ENCODE measurements around the gene GIPC3. TPM values are rescaled to one million over a fixed set of nuclear protein-coding genes. Genes with fewer than 3 reads are reported as not detected.

GIPC3 gene
- total RNA-seq, 2 experiments from 2014 or later: 0.15 to 0.23 TPM

- no peaks in the 10 kb centered on the region for H3K9me3 Mint-ChIP-seq (ENCODE audit: low read depth)
- H3K27ac Mint-ChIP-seq: peak overlapping the region; percentile 46
- CTCF ChIA-PET: interaction anchor here (0.5 to 5.4 kb wide), 22 partner anchors 9 to 343 kb away, joined by 3 to 77 read pairs (median 4); partner anchors contain the start of genes DOHH, FZR1, GIPC3 and MFSD12
- H3K4me1 Mint-ChIP-seq: peaks cover 5% of the 10 kb centered on the region
- ATAC-seq (peak; percentile 61), DNase-seq (peak; percentile 84)
- peaks cover 1% of the 10 kb centered on the region for H3K36me3 Mint-ChIP-seq
- H3K4me3 Mint-ChIP-seq: no peak overlapping the region
- H3K27me3 Mint-ChIP-seq: no peaks in the 10 kb centered on the region
Observed at GRCh38 chr19:3544742-3545668, 40.3 kb upstream of the GIPC3 start.

- Mint-ChIP-seq H3K27me3 (no peaks in the 10 kb centered on the region), H3K4me1 (peaks cover 5% of the 10 kb centered on the region), H3K9me3 (ENCODE audit: low read depth) (no peaks in the 10 kb centered on the region), H3K36me3 (no peaks in the 10 kb centered on the region), H3K27ac (no peak overlapping the region), H3K4me3 (no peak overlapping the region)
- ATAC-seq (no peak), DNase-seq (no peak)
- CTCF ChIA-PET: interaction anchor here (0.7 to 5.4 kb wide), 12 partner anchors 9 to 146 kb away, joined by 3 to 77 read pairs (median 5); partner anchors contain the start of genes FZR1, GIPC3 and MFSD12
Observed at GRCh38 chr19:3545669-3546034, 39.6 kb upstream of the GIPC3 start.

GRCh38 chr19:3546119-3546518 lies 39.2 kb upstream of the GIPC3 start:
- Mint-ChIP-seq H3K9me3 (ENCODE audit: low read depth) (no peaks in the 10 kb centered on the region), H3K4me1 (peaks cover 6% of the 10 kb centered on the region), H3K27ac (no peak overlapping the region), H3K4me3 (no peak overlapping the region), H3K27me3 (no peaks in the 10 kb centered on the region), H3K36me3 (no peaks in the 10 kb centered on the region)
- ATAC-seq (no peak), DNase-seq (no peak)
- CTCF ChIA-PET: interaction anchor here (0.9 to 5.4 kb wide), 10 partner anchors 10 to 241 kb away, joined by 3 to 77 read pairs (median 6); partner anchors contain the start of genes GIPC3 and MFSD12

GRCh38 chr19:3547301-3547731 lies 38.0 kb upstream of the GIPC3 start:
- Mint-ChIP-seq H3K4me3 (no peak overlapping the region), H3K36me3 (no peaks in the 10 kb centered on the region), H3K27me3 (no peaks in the 10 kb centered on the region), H3K4me1 (peaks cover 8% of the 10 kb centered on the region), H3K9me3 (ENCODE audit: low read depth) (no peaks in the 10 kb centered on the region), H3K27ac (no peak overlapping the region)
- ATAC-seq: no peak
- CTCF ChIA-PET: interaction anchor here (1.2 to 5.4 kb wide), 5 partner anchors 10 to 140 kb away, joined by 3 to 77 read pairs (median 3); partner anchors contain the start of genes DOHH and MFSD12
- peak; percentile 56 for DNase-seq

GRCh38 chr19:3547767-3548282 lies 37.5 kb upstream of the GIPC3 start:
- no peaks in the 10 kb centered on the region for H3K36me3 Mint-ChIP-seq
- H3K9me3 Mint-ChIP-seq (ENCODE audit: low read depth): no peaks in the 10 kb centered on the region

GRCh38 chr19:3548606-3549005 lies 36.7 kb upstream of the GIPC3 start:
- no peak overlapping the region for H3K27ac Mint-ChIP-seq
- ATAC-seq (no peak), DNase-seq (no peak)
- CTCF ChIA-PET: interaction anchor here (1.2 to 5.4 kb wide), 3 partner anchors 9 to 48 kb away, joined by 3 to 77 read pairs (median 3); partner anchors contain the start of genes DOHH and MFSD12
- H3K4me3 Mint-ChIP-seq: no peak overlapping the region
- no peaks in the 10 kb centered on the region for H3K27me3 Mint-ChIP-seq
- H3K9me3 Mint-ChIP-seq (ENCODE audit: low read depth): no peaks in the 10 kb centered on the region
- peaks cover 12% of the 10 kb centered on the region for H3K4me1 Mint-ChIP-seq
- H3K36me3 Mint-ChIP-seq: no peaks in the 10 kb centered on the region

More at GRCh38 chr19:3547767-3548282, 37.5 kb upstream of the GIPC3 start:
- Mint-ChIP-seq H3K4me1 (peaks cover 8% of the 10 kb centered on the region), H3K4me3 (no peak overlapping the region), H3K27me3 (no peaks in the 10 kb centered on the region), H3K27ac (no peak overlapping the region)
- CTCF ChIA-PET: interaction anchor here (1.2 to 5.4 kb wide), 4 partner anchors 9 to 47 kb away, joined by 3 to 77 read pairs (median 4); partner anchors contain the start of genes DOHH and MFSD12
- ATAC-seq: no peak
- DNase-seq: no peak

- Mint-ChIP-seq H3K27me3 (no peaks in the 10 kb centered on the region), H3K4me1 (peaks cover 20% of the 10 kb centered on the region), H3K27ac (peak overlapping the region; percentile 2), H3K4me3 (no peak overlapping the region), H3K9me3 (ENCODE audit: low read depth) (no peaks in the 10 kb centered on the region), H3K36me3 (no peaks in the 10 kb centered on the region)
- ATAC-seq: no peak
- CTCF ChIA-PET: no interaction called here
- DNase-seq: no peak
Observed at GRCh38 chr19:3549816-3550215, 35.5 kb upstream of the GIPC3 start.

- no peak overlapping the region for H3K27ac Mint-ChIP-seq
- no peaks in the 10 kb centered on the region for H3K27me3 Mint-ChIP-seq
- H3K4me3 Mint-ChIP-seq: no peak overlapping the region
- no peaks in the 10 kb centered on the region for H3K36me3 Mint-ChIP-seq
- peaks cover 28% of the 10 kb centered on the region for H3K4me1 Mint-ChIP-seq
- H3K9me3 Mint-ChIP-seq (ENCODE audit: low read depth): no peaks in the 10 kb centered on the region
- CTCF ChIA-PET: no interaction called here
- ATAC-seq: no peak
- no peak for DNase-seq
Observed at GRCh38 chr19:3550947-3551791, 34.1 kb upstream of the GIPC3 start.

GRCh38 chr19:3551792-3552095 lies 33.5 kb upstream of the GIPC3 start:
- H3K27ac Mint-ChIP-seq: no peak overlapping the region
- ATAC-seq (no peak), DNase-seq (no peak)
- peaks cover 1% of the 10 kb centered on the region for H3K36me3 Mint-ChIP-seq
- H3K4me3 Mint-ChIP-seq: no peak overlapping the region
- CTCF ChIA-PET: no interaction called here
- no peaks in the 10 kb centered on the region for H3K9me3 Mint-ChIP-seq (ENCODE audit: low read depth)
- no peaks in the 10 kb centered on the region for H3K27me3 Mint-ChIP-seq
- peaks cover 33% of the 10 kb centered on the region for H3K4me1 Mint-ChIP-seq

- CTCF ChIA-PET: interaction anchor here (0.6 to 7.1 kb wide), 5 partner anchors 8 to 831 kb away, joined by 3 to 77 read pairs (median 3); partner anchors contain the start of gene TEKTIP1
- DNase-seq (peak; percentile 65), ATAC-seq (peak; percentile 6)
- H3K4me3 Mint-ChIP-seq: peak overlapping the region; percentile 53
- H3K36me3 Mint-ChIP-seq: peaks cover 2% of the 10 kb centered on the region
- H3K27ac Mint-ChIP-seq: peak overlapping the region; percentile 92
- H3K4me1 Mint-ChIP-seq: peaks cover 41% of the 10 kb centered on the region
- H3K9me3 Mint-ChIP-seq (ENCODE audit: low read depth): no peaks in the 10 kb centered on the region
- no peaks in the 10 kb centered on the region for H3K27me3 Mint-ChIP-seq
Observed at GRCh38 chr19:3554254-3555083, 30.8 kb upstream of the GIPC3 start.

- H3K27ac Mint-ChIP-seq: peak overlapping the region; percentile 84
- peaks cover 41% of the 10 kb centered on the region for H3K4me1 Mint-ChIP-seq
- DNase-seq (no peak), ATAC-seq (no peak)
- H3K27me3 Mint-ChIP-seq: no peaks in the 10 kb centered on the region
- peak overlapping the region; percentile 92 for H3K4me3 Mint-ChIP-seq
- CTCF ChIA-PET: interaction anchor here (1.0 to 7.1 kb wide), 6 partner anchors 9 to 251 kb away, joined by 3 to 77 read pairs (median 4); no protein-coding TSS in a partner anchor
- H3K9me3 Mint-ChIP-seq (ENCODE audit: low read depth): no peaks in the 10 kb centered on the region
- H3K36me3 Mint-ChIP-seq: peaks cover 2% of the 10 kb centered on the region
Observed at GRCh38 chr19:3555653-3556422, 29.4 kb upstream of the GIPC3 start.

All from activated CD8-positive, alpha-beta memory T cell treated with anti-CD3 and anti-CD28 coated beads, Interleukin-2, amount 10 ng/mL, durations not matched to agents 7 days and 5 days (primary cell).